Ishikawa (cell line): Measurements from ENCODE around the gene EXOC3L2.

Source experiments
- CEBPB ChIP-seq: IDR thresholded peaks from 2 replicates; pipeline ENCODE4 v1.6.1; 2012
- CREB1 ChIP-seq: IDR thresholded peaks from 2 replicates; pipeline ENCODE4 v1.6.1; 2012; ENCODE audit warnings: low read depth
- EGR1 ChIP-seq: IDR thresholded peaks from 2 replicates; pipeline ENCODE4 v1.6.1; 2012
- EP300 ChIP-seq: IDR thresholded peaks from 2 replicates; pipeline ENCODE4 v1.6.1; 2012; ENCODE audit warnings: borderline replicate concordance
- FOXM1 ChIP-seq: IDR thresholded peaks from 2 replicates; pipeline ENCODE4 v1.6.1; 2012; ENCODE audit warnings: low read depth, borderline replicate concordance
- MAX ChIP-seq: IDR thresholded peaks from 2 replicates; pipeline ENCODE4 v1.6.1; 2012
- NFIC ChIP-seq: IDR thresholded peaks from 2 replicates; pipeline ENCODE4 v1.6.1; 2012
- RAD21 ChIP-seq: IDR thresholded peaks from 2 replicates; pipeline ENCODE4 v1.6.1; 2012; ENCODE audit warnings: low read depth
- REST ChIP-seq: IDR thresholded peaks from 2 replicates; pipeline ENCODE4 v1.6.1; 2012; ENCODE audit warnings: low read depth, mild to moderate bottlenecking
- TAF1 ChIP-seq: IDR thresholded peaks from 2 replicates; pipeline ENCODE4 v1.6.1; 2012; ENCODE audit warnings: low read depth, mild to moderate bottlenecking
- TCF12 ChIP-seq: IDR thresholded peaks from 2 replicates; pipeline ENCODE4 v1.6.1; 2012; ENCODE audit warnings: low read depth
- TEAD4 ChIP-seq: IDR thresholded peaks from 2 replicates; pipeline ENCODE4 v1.6.1; 2012
- USF1 ChIP-seq: IDR thresholded peaks from 2 replicates; pipeline ENCODE4 v1.6.1; 2012
- YY1 ChIP-seq: IDR thresholded peaks from 2 replicates; pipeline ENCODE4 v1.6.1; 2012; ENCODE audit warnings: low read depth
- ZBTB7A ChIP-seq: IDR thresholded peaks from 2 replicates; pipeline ENCODE4 v1.6.1; 2012; ENCODE audit warnings: low read depth

Gene EXOC3L2

GRCh38 chr19:45215391-45216191 lies 29.6 kb downstream of the EXOC3L2 start:
- TF ChIP-seq TEAD4 (0 out of 2 replicates have a peak, but pooled peaks have one; percentile 33), MAX (peak; percentile 59), EP300 (no peak; the same call in 1 of the 2 replicates), NFIC (peak; percentile 68)

GRCh38 chr19:45213031-45213430 lies 32.2 kb downstream of the EXOC3L2 start:
- TF ChIP-seq YY1, result no peak
- no peak for TF ChIP-seq NFIC
- no peak for TF ChIP-seq CREB1
- TF ChIP-seq USF1, result no peak
- no peak for TF ChIP-seq REST
- no peak for TF ChIP-seq TCF12
- TF ChIP-seq EP300, result no peak

- no peak for TF ChIP-seq TEAD4
- no peak for TF ChIP-seq FOXM1
- TF ChIP-seq TAF1, result no peak
- no peak for TF ChIP-seq RAD21
- no peak for TF ChIP-seq USF1
- TF ChIP-seq REST, result no peak
- no peak for TF ChIP-seq YY1
- TF ChIP-seq EGR1, result no peak
- no peak for TF ChIP-seq TCF12
- no peak for TF ChIP-seq EP300
- no peak for TF ChIP-seq NFIC
- TF ChIP-seq MAX, result no peak
- no peak for TF ChIP-seq CEBPB
- no peak for TF ChIP-seq CREB1
Measured at GRCh38 chr19:45211751-45212381, 33.3 kb downstream of the EXOC3L2 start.

GRCh38 chr19:45206328-45206727 lies 38.9 kb downstream of the EXOC3L2 start:
- TF ChIP-seq CEBPB (no peak), YY1 (no peak), EP300 (no peak), TCF12 (no peak)

GRCh38 chr19:45205810-45206209 lies 39.4 kb downstream of the EXOC3L2 start:
- no peak for TF ChIP-seq NFIC
- no peak for TF ChIP-seq EP300
- no peak for TF ChIP-seq USF1
- TF ChIP-seq TAF1, result no peak
- TF ChIP-seq TEAD4, result no peak
- no peak for TF ChIP-seq ZBTB7A
- TF ChIP-seq CEBPB, result no peak
- TF ChIP-seq MAX, result no peak
- TF ChIP-seq RAD21, result no peak
- no peak for TF ChIP-seq CREB1
- TF ChIP-seq YY1, result no peak
- no peak for TF ChIP-seq TCF12
